Activated CD4-positive, CD25-positive, alpha-beta regulatory T cell (primary cell): ENCODE measurements around the gene PRAMEF9.
"Not testable (repeated sequence)": the region's sequence is repeated elsewhere in the genome, so short reads cannot be mapped to it uniquely, and the experiment has no call there.

ENCODE experiments used
- DNase-seq, 4 experiments: peaks; one replicate each; lab custom pipeline; 2025; lab: John Stamatoyannopoulos, UW

The PRAMEF9 gene

GRCh38 chr1:13171548-13171947 lies at the start of gene PRAMEF9:
Gene PRAMEF9, plus strand, starts transcription at chr1:13171848. Its CDS starts 3,433 bp downstream, at chr1:13175281.
- not testable (repeated sequence) for DNase-seq

GRCh38 chr1:13155909-13156308 lies 15.7 kb upstream of the PRAMEF9 start, which contains the start of gene PRAMEF26:
Gene PRAMEF26, minus strand, starts transcription at chr1:13156009. Its CDS starts 2,914 bp downstream, at chr1:13153095.
- not testable (repeated sequence) for DNase-seq

GRCh38 chr1:13165531-13165930 lies 6.1 kb upstream of the PRAMEF9 start, which contains the start of gene HNRNPCL4:
Gene HNRNPCL4, minus strand, starts transcription at chr1:13165631. Its CDS starts 164 bp downstream, at chr1:13165467.
- DNase-seq, result not testable (repeated sequence)

GRCh38 chr1:13201309-13201708 lies 29.7 kb downstream of the PRAMEF9 start, which contains the start of gene PRAMEF13:
Gene PRAMEF13, minus strand, starts transcription at chr1:13201409. Its CDS starts 1,820 bp downstream, at chr1:13199589.
- DNase-seq, result not testable (repeated sequence)

GRCh38 chr1:13208712-13209111 lies 37.1 kb downstream of the PRAMEF9 start:
- not testable (repeated sequence) for DNase-seq

- not testable (repeated sequence) for DNase-seq
These were observed 45.0 kb downstream of the PRAMEF9 start for GRCh38 chr1:13216619-13217018.

GRCh38 chr1:13219203-13219602 lies 47.6 kb downstream of the PRAMEF9 start:
- not testable (repeated sequence) for DNase-seq

GRCh38 chr1:13222788-13223187 lies 51.1 kb downstream of the PRAMEF9 start:
- not testable (repeated sequence) for DNase-seq

- no peak for DNase-seq
These were observed 52.9 kb downstream of the PRAMEF9 start for GRCh38 chr1:13224480-13225060.

GRCh38 chr1:13225675-13226204 lies 54.1 kb downstream of the PRAMEF9 start, which contains the start of gene PRAMEF18:
Gene PRAMEF18, minus strand, starts transcription at chr1:13226154. Its CDS starts 48 bp downstream, at chr1:13226106.
- not testable (repeated sequence) for DNase-seq

- DNase-seq, result not testable (repeated sequence)
These were observed 55.8 kb downstream of the PRAMEF9 start for GRCh38 chr1:13227271-13228055.

- peak in 1 of 4 experiments; percentile 4 for DNase-seq
These were observed 56.7 kb downstream of the PRAMEF9 start for GRCh38 chr1:13228343-13228781.
